WTC11 (cell line): ENCODE data around the gene MEGF6. TPM values are rescaled to one million over a fixed set of nuclear protein-coding genes. Genes with fewer than 3 reads are reported as not detected.

Experiments used
- ATAC-seq: fragments of 200-7000 bp; cut with Tn5 transposase; 2 replicates; pipeline ENCODE4 v1.10.0; 2021; ENCODE audit warnings: mild to moderate bottlenecking, moderate library complexity
- CTCF ChIA-PET: fragments of 300-600 bp; sonication (Branson Sonifier 250); formaldehyde crosslinking; loops from one replicate; lab custom pipeline; 2021; ENCODE audit warnings: antibody characterized with exemption; lab: Charles Lee
- POLR2A ChIA-PET: fragments of 350-600 bp; sonication (Branson Sonifier 250); formaldehyde crosslinking; loops from one replicate; lab custom pipeline; 2021; ENCODE audit warnings: antibody characterized with exemption; lab: Charles Lee
- DNase-seq: peaks from one replicate; pipeline ENCODE4 v3.0.0; 2021; ENCODE audit warnings: low spot score
- H3K27ac Mint-ChIP-seq: 2 replicates; pipeline ENCODE4 v1.8.0; 2021; ENCODE audit warnings: mixed read lengths
- H3K27me3 Mint-ChIP-seq: 2 replicates; pipeline ENCODE4 v1.8.0; 2021; ENCODE audit warnings: low read depth, mild to moderate bottlenecking, moderate library complexity, mixed read lengths
- H3K36me3 Mint-ChIP-seq: 2 replicates; pipeline ENCODE4 v1.8.0; 2021; ENCODE audit warnings: mixed read lengths
- H3K4me1 Mint-ChIP-seq: 2 replicates; pipeline ENCODE4 v1.8.0; 2022; ENCODE audit warnings: mixed read lengths
- H3K4me3 Mint-ChIP-seq: 2 replicates; pipeline ENCODE4 v1.8.0; 2021; ENCODE audit warnings: mild to moderate bottlenecking, moderate library complexity, mixed read lengths
- H3K9me3 Mint-ChIP-seq: 2 replicates; pipeline ENCODE4 v1.8.0; 2021; ENCODE audit warnings: mixed read lengths
- ATF3 ChIP-seq: sonication (generic); formaldehyde crosslinking; conservative IDR thresholded peaks from 2 replicates; pipeline ENCODE4 v1.8.1; 2022; ENCODE audit warnings: mild to moderate bottlenecking, missing genetic modification reagents
- E2F1 ChIP-seq: sonication (generic); formaldehyde crosslinking; IDR thresholded peaks from 2 replicates; pipeline ENCODE4 v1.8.0; 2022; ENCODE audit warnings: mild to moderate bottlenecking, missing genetic modification reagents
- EMX1 ChIP-seq: fragments of 250-450 bp; sonication (Bioruptor Pico); IDR thresholded peaks from 2 replicates; pipeline ENCODE4 v1.8.0; 2021; ENCODE audit warnings: mild to moderate bottlenecking
- ESRRA ChIP-seq: sonication (generic); formaldehyde crosslinking; IDR thresholded peaks from 2 replicates; pipeline ENCODE4 v1.8.1; 2022; ENCODE audit warnings: mild to moderate bottlenecking, missing genetic modification reagents, borderline replicate concordance
- FOXJ3 ChIP-seq: sonication (generic); formaldehyde crosslinking; IDR thresholded peaks from 2 replicates; pipeline ENCODE4 v1.9.0; 2021; ENCODE audit warnings: missing genetic modification reagents, mild to moderate bottlenecking, borderline replicate concordance
- FOXK1 ChIP-seq: sonication (generic); formaldehyde crosslinking; IDR thresholded peaks from 2 replicates; pipeline ENCODE4 v1.8.0; 2022; ENCODE audit warnings: mild to moderate bottlenecking, moderate library complexity, missing genetic modification reagents
- FOXP1 ChIP-seq: sonication (generic); formaldehyde crosslinking; IDR thresholded peaks from 2 replicates; pipeline ENCODE4 v1.8.0; 2022; ENCODE audit warnings: missing genetic modification reagents, mild to moderate bottlenecking, moderate library complexity, borderline replicate concordance
- GABPB1 ChIP-seq: sonication (generic); formaldehyde crosslinking; IDR thresholded peaks from 2 replicates; pipeline ENCODE4 v1.8.1; 2023; ENCODE audit warnings: mild to moderate bottlenecking, missing genetic modification reagents
- GRHL2 ChIP-seq: fragments of 250-450 bp; sonication (Bioruptor Pico); IDR thresholded peaks from 2 replicates; pipeline ENCODE4 v1.8.0; 2022; ENCODE audit warnings: mild to moderate bottlenecking, moderate library complexity; ENCODE audit not compliant: insufficient replicate concordance, severe bottlenecking
- HMGXB4 ChIP-seq: sonication (generic); formaldehyde crosslinking; IDR thresholded peaks from 2 replicates; pipeline ENCODE4 v1.8.1; 2023; ENCODE audit warnings: mild to moderate bottlenecking, moderate library complexity, missing genetic modification reagents
- IRF1 ChIP-seq: sonication (generic); formaldehyde crosslinking; IDR thresholded peaks from 2 replicates; pipeline ENCODE4 v1.8.0; 2023; ENCODE audit warnings: missing genetic modification reagents
- NR2C2 ChIP-seq: sonication (generic); formaldehyde crosslinking; IDR thresholded peaks from 2 replicates; pipeline ENCODE4 v1.8.0; 2022; ENCODE audit warnings: mild to moderate bottlenecking, missing genetic modification reagents
- USF2 ChIP-seq: sonication (generic); formaldehyde crosslinking; IDR thresholded peaks from 2 replicates; pipeline ENCODE4 v1.8.1; 2023; ENCODE audit warnings: mild to moderate bottlenecking, missing genetic modification reagents, moderate library complexity
- ZMAT4 ChIP-seq: fragments of 250-450 bp; sonication (Bioruptor Pico); IDR thresholded peaks from 2 replicates; pipeline ENCODE4 v1.9.0; 2021; ENCODE audit warnings: mild to moderate bottlenecking
- ZNF138 ChIP-seq: sonication (generic); formaldehyde crosslinking; conservative IDR thresholded peaks from 2 replicates; pipeline ENCODE4 v1.8.1; 2022; ENCODE audit warnings: mild to moderate bottlenecking, moderate library complexity, missing genetic modification reagents
- ZNF281 ChIP-seq: sonication (generic); formaldehyde crosslinking; IDR thresholded peaks from 2 replicates; pipeline ENCODE4 v1.8.0; 2023; ENCODE audit warnings: mild to moderate bottlenecking, missing genetic modification reagents
- ZNF532 ChIP-seq: fragments of 250-450 bp; sonication (Bioruptor Pico); IDR thresholded peaks from 2 replicates; pipeline ENCODE4 v1.9.0; 2021; ENCODE audit warnings: mild to moderate bottlenecking, borderline replicate concordance
- ZNF671 ChIP-seq: fragments of 250-450 bp; sonication (Bioruptor Pico); IDR thresholded peaks from 2 replicates; pipeline ENCODE4 v1.8.0; 2021; ENCODE audit warnings: mild to moderate bottlenecking
- total RNA-seq: library from RNA; stranded (reverse); gene quantifications from 3 replicates; pipeline ENCODE4 v1.2.3, GENCODE V29; 2021

MEGF6 gene
- total RNA-seq, 1 experiment from 2014 or later: 24.9 TPM

GRCh38 chr1:3504151-3504821, 107.0 kb downstream of the MEGF6 start (continued):
- TF ChIP-seq ZNF532: no peak
- no peak for TF ChIP-seq FOXJ3 (CRISPR knock-in tag)
- TF ChIP-seq ZMAT4 (CRISPR knock-in tag): no peak
- no peak for TF ChIP-seq EMX1
- TF ChIP-seq GABPB1 (CRISPR knock-in tag): no peak
- TF ChIP-seq NR2C2 (CRISPR knock-in tag): no peak
- no peak for TF ChIP-seq USF2 (CRISPR knock-in tag)
- TF ChIP-seq IRF1 (CRISPR knock-in tag): no peak
- TF ChIP-seq FOXK1: no peak

- CTCF ChIA-PET: interaction anchor here (1.3 to 6.2 kb wide), 4 partner anchors 13 to 50 kb away, joined by 3 to 71 read pairs (median 9); no protein-coding TSS in a partner anchor
- TF ChIP-seq FOXP1: no peak
- no peak for TF ChIP-seq ATF3 (CRISPR knock-in tag)
- TF ChIP-seq, all 79 proteins: peak for 0
Measured at GRCh38 chr1:3503525-3503886, 107.8 kb downstream of the MEGF6 start.

GRCh38 chr1:3502641-3503524, 108.4 kb downstream of the MEGF6 start:
- ChIA-PET CTCF (interaction anchor here (0.7 to 6.2 kb wide), 13 partner anchors 12 to 224 kb away, joined by 3 to 71 read pairs (median 4); no protein-coding TSS in a partner anchor), POLR2A (no interaction called here)
- DNase-seq (no peak), ATAC-seq (no peak)
- H3K27me3 Mint-ChIP-seq: no peaks in the 10 kb centered on the region
- no peaks in the 10 kb centered on the region for H3K9me3 Mint-ChIP-seq
- H3K4me3 Mint-ChIP-seq: no peak overlapping the region
- no peaks in the 10 kb centered on the region for H3K36me3 Mint-ChIP-seq
- no peaks in the 10 kb centered on the region for H3K4me1 Mint-ChIP-seq
- H3K27ac Mint-ChIP-seq: no peak overlapping the region
- TF ChIP-seq GRHL2 (CRISPR knock-in tag) (no peak), HMGXB4 (CRISPR knock-in tag) (no peak), E2F1 (no peak), ZNF281 (no peak), ESRRA (CRISPR knock-in tag) (no peak), ZNF138 (CRISPR knock-in tag) (no peak), FOXP1 (no peak), ZNF671 (CRISPR knock-in tag) (no peak), EMX1 (no peak)

More at GRCh38 chr1:3503525-3503886, 107.8 kb downstream of the MEGF6 start:
- H3K4me3 Mint-ChIP-seq: no peak overlapping the region
- DNase-seq (no peak), ATAC-seq (no peak)
- no peak overlapping the region; the same call in 1 of the 2 replicates for H3K27ac Mint-ChIP-seq
- H3K4me1 Mint-ChIP-seq: no peaks in the 10 kb centered on the region
- POLR2A ChIA-PET: no interaction called here
- H3K9me3 Mint-ChIP-seq: no peaks in the 10 kb centered on the region
- no peaks in the 10 kb centered on the region for H3K36me3 Mint-ChIP-seq
- H3K27me3 Mint-ChIP-seq: no peaks in the 10 kb centered on the region
